Neuronal stem cell (in vitro differentiated cells): ENCODE results near the gene PHLDB1.
"Not testable (repeated sequence)": the region's sequence is repeated elsewhere in the genome, so short reads cannot be mapped to it uniquely, and the experiment has no call there.

Experiments used
- DNase-seq: peaks from one replicate; pipeline ENCODE4 v3.0.0-alpha.2; 2013; ENCODE audit warnings: low spot score
- H2AFZ ChIP-seq: one replicate; pipeline ENCODE4 v1.6.1; 2013; ENCODE audit warnings: mild to moderate bottlenecking, low read length, inconsistent platforms
- H2AK5ac ChIP-seq: 2 replicates; pipeline ENCODE4 v1.6.1; 2013; ENCODE audit warnings: low read depth, mild to moderate bottlenecking, inconsistent platforms, low read length, moderate library complexity, mixed read lengths
- H2BK120ac ChIP-seq: 2 replicates; pipeline ENCODE4 v1.6.1; 2013; ENCODE audit warnings: low read depth, mild to moderate bottlenecking, inconsistent platforms, low read length, moderate library complexity, mixed read lengths
- H2BK12ac ChIP-seq: one replicate; pipeline ENCODE4 v1.6.1; 2013; ENCODE audit warnings: low read length, inconsistent platforms
- H2BK15ac ChIP-seq: 2 replicates; pipeline ENCODE4 v1.6.1; 2013; ENCODE audit warnings: mild to moderate bottlenecking, low read length, inconsistent platforms, mixed read lengths
- H2BK5ac ChIP-seq: one replicate; pipeline ENCODE4 v1.6.1; 2013; ENCODE audit warnings: inconsistent platforms, mild to moderate bottlenecking, low read length, moderate library complexity
- H3K14ac ChIP-seq: one replicate; pipeline ENCODE4 v1.6.1; 2013; ENCODE audit warnings: low read length, inconsistent platforms
- H3K18ac ChIP-seq: 2 replicates; pipeline ENCODE4 v1.6.1; 2013; ENCODE audit warnings: low read length, inconsistent platforms
- H3K23ac ChIP-seq: 2 replicates; pipeline ENCODE4 v1.6.1; 2013; ENCODE audit warnings: low read depth, mild to moderate bottlenecking, mixed read lengths, low read length, inconsistent platforms; ENCODE audit not compliant: poor library complexity
- H3K27ac ChIP-seq: replicated peaks from 3 replicates; pipeline ENCODE4 v1.5.1; 2013; ENCODE audit warnings: low read length, inconsistent platforms
- H3K27me3 ChIP-seq, 3 experiments: 2 replicates each; pipeline ENCODE4 v1.6.1; 2013; ENCODE audit warnings: low read length in 3 of 3, mild to moderate bottlenecking in 2 of 3, inconsistent platforms in 1 of 3, low read depth in 1 of 3, mixed read lengths in 1 of 3, moderate library complexity in 1 of 3; ENCODE audit not compliant: control insufficient read depth in 3 of 3, insufficient read depth in 3 of 3
- H3K36me3 ChIP-seq, 2 donors: replicated peaks in 1 of 2; 2 replicates each; pipeline ENCODE4 v1.6.1; 2013; ENCODE audit warnings: low read length in 2 of 2; ENCODE audit not compliant: control insufficient read depth in 2 of 2, insufficient read depth in 2 of 2
- H3K4ac ChIP-seq: 2 replicates; pipeline ENCODE4 v1.6.1; 2013; ENCODE audit warnings: inconsistent platforms, mild to moderate bottlenecking, low read length, moderate library complexity
- H3K4me1 ChIP-seq, 2 donors: 1 replicate in 1 of 2; 2 replicates in 1 of 2; pipeline ENCODE4 v1.6.1; 2013; ENCODE audit warnings: low read length in 2 of 2, low read depth in 1 of 2; ENCODE audit not compliant: control insufficient read depth in 2 of 2, insufficient read depth in 1 of 2
- H3K4me2 ChIP-seq: one replicate; pipeline ENCODE4 v1.6.1; 2013; ENCODE audit warnings: mild to moderate bottlenecking, low read length, inconsistent platforms; ENCODE audit not compliant: insufficient read depth, poor library complexity, severe bottlenecking
- H3K4me3 ChIP-seq, 2 donors: 2 replicates each; pipeline ENCODE4 v1.5.1; 2013; ENCODE audit warnings: low read length in 2 of 2, mild to moderate bottlenecking in 2 of 2, inconsistent platforms in 1 of 2, moderate library complexity in 1 of 2
- H3K79me1 ChIP-seq: one replicate; pipeline ENCODE4 v1.6.1; 2013; ENCODE audit warnings: low read depth, mild to moderate bottlenecking, inconsistent platforms, low read length, moderate library complexity
- H3K9ac ChIP-seq: one replicate; pipeline ENCODE4 v1.6.1; 2013; ENCODE audit warnings: mild to moderate bottlenecking, low read depth, low read length, inconsistent platforms; ENCODE audit not compliant: poor library complexity
- H3K9me3 ChIP-seq, 2 donors: replicated peaks in 1 of 2; 2 replicates each; pipeline versions ENCODE3 to v1.6.1; 2013; ENCODE audit warnings: low read length in 2 of 2, mild to moderate bottlenecking in 2 of 2, inconsistent platforms in 1 of 2, low read depth in 1 of 2, mixed read lengths in 1 of 2, moderate library complexity in 1 of 2; ENCODE audit not compliant: control insufficient read depth in 2 of 2, insufficient read depth in 1 of 2
- H4K8ac ChIP-seq: one replicate; pipeline ENCODE4 v1.6.1; 2013; ENCODE audit warnings: low read depth, mild to moderate bottlenecking, inconsistent platforms, low read length, moderate library complexity
- H4K91ac ChIP-seq: one replicate; pipeline ENCODE4 v1.6.1; 2013; ENCODE audit warnings: low read length, low read depth, mild to moderate bottlenecking, inconsistent platforms; ENCODE audit not compliant: poor library complexity
- WGBS, 2 donors: extraction: QIAGEN DNeasy Blood & Tissue Kit; methylation state at CpG; one replicate each; pipeline ENCODE4 v1.1.7; 2013; ENCODE audit warnings: missing lambda C conversion rate in 2 of 2, mixed read lengths in 1 of 2; ENCODE audit not compliant: insufficient read length in 2 of 2, insufficient replicate concordance in 1 of 2; ENCODE audit errors: extremely low coverage in 2 of 2; 5-methylcytosine and 5-hydroxymethylcytosine counted together

The PHLDB1 gene

DNA sequence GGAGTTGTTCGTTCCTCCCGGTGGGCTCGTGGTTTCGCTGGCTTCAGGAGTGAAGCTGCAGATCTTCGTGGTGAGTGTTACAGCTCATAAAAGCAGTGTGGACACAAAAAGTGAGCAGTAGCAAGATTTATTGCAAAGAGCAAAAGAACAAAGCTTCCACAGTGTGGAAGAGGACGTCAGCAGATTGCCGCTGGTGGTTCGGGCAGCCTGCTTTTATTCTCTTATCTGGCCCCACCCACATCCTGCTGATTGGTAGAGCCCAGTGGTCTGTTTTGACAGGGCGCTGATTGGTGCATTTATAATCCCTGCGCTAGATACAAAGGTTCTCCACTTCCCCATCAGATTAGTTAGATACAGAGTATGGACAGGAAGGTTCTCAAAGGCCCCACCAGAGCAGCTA, 80.9 kb downstream of the PHLDB1 start:
- H3K4me1 ChIP-seq, H3K36me3 ChIP-seq, H4K91ac ChIP-seq, H4K8ac ChIP-seq, H3K9me3 ChIP-seq, H3K79me1 ChIP-seq, H3K27ac ChIP-seq, H3K18ac ChIP-seq, DNase-seq, H2BK15ac ChIP-seq, H2BK12ac ChIP-seq, H3K23ac ChIP-seq, H3K4me3 ChIP-seq, H3K14ac ChIP-seq, H2BK5ac ChIP-seq, H3K4ac ChIP-seq, H2BK120ac ChIP-seq, H3K9ac ChIP-seq, H3K27me3 ChIP-seq, H3K4me2 ChIP-seq: not testable (repeated sequence)
- no CpG with 5 or more reads among the region's 10 CpGs for WGBS, 2 donors
- Histone ChIP-seq H2AK5ac (peak overlapping the region; percentile 30), H2AFZ (peak overlapping the region; percentile 11)

DNA sequence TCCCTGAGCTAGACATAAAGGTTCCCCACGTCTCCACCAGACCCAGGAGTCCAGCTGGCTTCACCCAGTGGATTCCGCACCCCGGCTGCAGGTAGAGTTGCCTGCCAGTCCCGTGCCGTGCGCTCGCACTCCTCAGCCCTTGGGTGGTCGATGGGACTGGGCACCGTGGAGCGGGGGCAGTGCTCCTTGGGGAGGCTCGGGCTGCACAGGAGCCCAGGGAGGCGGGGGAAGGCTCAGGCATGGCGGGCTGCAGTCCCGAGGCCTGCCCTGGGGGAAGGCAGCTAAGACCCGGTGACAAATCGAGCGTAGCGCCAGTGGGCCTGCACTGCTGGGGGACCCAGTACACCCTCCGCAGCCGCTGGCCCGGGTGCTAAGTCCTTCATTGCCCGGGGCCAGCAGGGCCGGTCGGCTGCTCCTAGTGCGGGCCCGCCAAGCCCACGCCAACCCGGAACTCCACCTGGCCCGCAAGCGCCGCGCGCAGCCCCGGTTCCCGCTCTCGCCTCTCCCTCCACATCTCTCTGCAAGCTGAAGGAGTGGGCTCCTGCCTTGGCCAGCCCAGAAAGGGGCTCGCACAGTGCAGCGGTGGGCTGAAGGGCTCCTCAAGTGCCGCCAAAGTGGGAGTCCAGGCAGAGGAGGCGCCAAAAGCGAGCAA, 81.6 kb downstream of the PHLDB1 start:
- Histone ChIP-seq H3K9me3 (no peaks in the 10 kb centered on the region), H3K4me3 (no peak overlapping the region), H3K4ac (no peak overlapping the region), H3K27me3 (no peaks in the 10 kb centered on the region), H3K4me2 (no peak overlapping the region), H3K14ac (no peak overlapping the region), H2BK12ac (peak overlapping the region; percentile 94), H3K23ac (no peak overlapping the region), H3K79me1 (peaks cover 2% of the 10 kb centered on the region), H3K4me1 (peaks cover 0 to 3% of the 10 kb centered on the region in 2 donors), H3K9ac (peak overlapping the region; percentile 70), H2AFZ (peak overlapping the region; percentile 96), H3K18ac (peak overlapping the region; percentile 89), H4K8ac (peak overlapping the region; percentile 92), H2BK120ac (no peak overlapping the region), H4K91ac (no peak overlapping the region), H3K27ac (no peak overlapping the region), H3K36me3 (no peaks in the 10 kb centered on the region), H2AK5ac (peak overlapping the region; percentile 91), H2BK15ac (peak overlapping the region; percentile 89), H2BK5ac (peak overlapping the region; percentile 66)
- DNase-seq: no peak
- no CpG with 5 or more reads among the region's 41 CpGs for WGBS, 2 donors

GRCh38 chr11:118689503-118689851, 82.1 kb downstream of the PHLDB1 start:
- Histone ChIP-seq H2BK12ac (peak overlapping the region; percentile 94), H3K14ac (no peak overlapping the region), H3K9ac (peak overlapping the region; percentile 30), H3K23ac (no peak overlapping the region), H3K4me2 (no peak overlapping the region), H3K79me1 (peaks cover 2% of the 10 kb centered on the region), H2AFZ (peak overlapping the region; percentile 96), H3K4me3 (no peak overlapping the region), H3K36me3 (no peaks in the 10 kb centered on the region), H2BK15ac (peak overlapping the region; percentile 89), H3K9me3 (no peaks in the 10 kb centered on the region), H3K18ac (peak overlapping the region; percentile 89), H2BK5ac (peak overlapping the region; percentile 66), H3K27ac (no peak overlapping the region), H4K8ac (peak overlapping the region; percentile 92), H2BK120ac (no peak overlapping the region), H2AK5ac (peak overlapping the region; percentile 91), H3K4me1 (peaks cover 0 to 3% of the 10 kb centered on the region in 2 donors), H3K27me3 (no peaks in the 10 kb centered on the region), H4K91ac (no peak overlapping the region), H3K4ac (no peak overlapping the region)
- peak; percentile 18 for DNase-seq
- no CpG with 5 or more reads among the region's 9 CpGs for WGBS, 2 donors

DNA sequence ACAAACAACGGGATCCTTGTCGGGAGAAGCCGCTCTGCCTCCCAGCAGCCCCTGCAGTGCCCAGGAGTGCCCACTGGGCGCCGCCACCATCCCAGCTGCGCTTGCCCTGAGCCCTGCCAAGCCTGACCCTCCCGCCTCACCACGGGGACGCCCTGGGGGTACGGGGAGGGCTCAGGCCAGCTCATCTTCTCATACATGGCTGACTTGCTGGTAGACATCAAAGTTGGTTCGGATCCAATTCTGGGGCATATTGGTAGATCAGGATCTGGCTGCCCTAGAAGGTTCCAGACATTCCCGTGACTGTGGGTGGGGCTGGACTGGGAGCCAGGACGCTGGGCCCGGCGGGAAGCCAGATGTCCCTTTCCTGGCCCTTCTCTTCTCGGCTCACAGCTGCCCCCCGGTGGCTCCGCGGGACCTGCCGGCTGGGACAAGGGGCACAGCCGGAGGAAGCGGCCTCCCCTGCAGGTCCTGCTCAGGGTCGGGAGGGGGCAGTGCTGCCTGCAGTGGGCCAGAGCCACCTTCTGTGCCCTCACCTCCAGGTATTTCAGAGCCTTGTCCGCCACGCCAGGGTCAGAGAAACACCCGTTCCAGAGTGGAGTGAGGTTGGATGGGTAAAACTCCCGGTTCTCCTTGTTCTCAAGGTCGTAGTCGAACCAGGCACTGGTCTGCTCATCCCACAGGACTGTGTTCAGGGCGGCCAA, 82.6 kb downstream of the PHLDB1 start:
- Histone ChIP-seq H4K91ac (peak overlapping the region; percentile 98), H2AFZ (peak overlapping the region; percentile 96), H3K4ac (no peak overlapping the region), H3K9ac (peak overlapping the region; percentile 54), H2BK120ac (peak overlapping the region; percentile 82), H3K4me3 (peak overlapping the region; percentile 46 to 70), H4K8ac (no peak overlapping the region), H3K4me2 (peak overlapping the region; percentile 87), H3K4me1 (peaks cover 0 to 3% of the 10 kb centered on the region in 2 donors), H2AK5ac (no peak overlapping the region), H2BK12ac (no peak overlapping the region), H3K23ac (peak overlapping the region; percentile 88), H2BK5ac (no peak overlapping the region), H3K14ac (no peak overlapping the region), H2BK15ac (peak overlapping the region; percentile 56), H3K27me3 (no peaks in the 10 kb centered on the region), H3K9me3 (no peaks in the 10 kb centered on the region), H3K27ac (no peak overlapping the region), H3K79me1 (peaks cover 2% of the 10 kb centered on the region), H3K36me3 (no peaks in the 10 kb centered on the region), H3K18ac (peak overlapping the region; percentile 29)
- peak; percentile 81 for DNase-seq
- no CpG with 5 or more reads among the region's 30 CpGs for WGBS, 2 donors
